ENCODE results near the gene C4orf33. TPM values are rescaled to one million over a fixed set of nuclear protein-coding genes. Genes with fewer than 3 reads are reported as not detected.

The C4orf33 gene
- total and polyA plus RNA-seq, 9 of the 15 experiments (the other 6 are each of a cell fraction or from before 2014, with no cell fraction given), result 16.7 to 42.0 (median 27.5) TPM

DNA sequence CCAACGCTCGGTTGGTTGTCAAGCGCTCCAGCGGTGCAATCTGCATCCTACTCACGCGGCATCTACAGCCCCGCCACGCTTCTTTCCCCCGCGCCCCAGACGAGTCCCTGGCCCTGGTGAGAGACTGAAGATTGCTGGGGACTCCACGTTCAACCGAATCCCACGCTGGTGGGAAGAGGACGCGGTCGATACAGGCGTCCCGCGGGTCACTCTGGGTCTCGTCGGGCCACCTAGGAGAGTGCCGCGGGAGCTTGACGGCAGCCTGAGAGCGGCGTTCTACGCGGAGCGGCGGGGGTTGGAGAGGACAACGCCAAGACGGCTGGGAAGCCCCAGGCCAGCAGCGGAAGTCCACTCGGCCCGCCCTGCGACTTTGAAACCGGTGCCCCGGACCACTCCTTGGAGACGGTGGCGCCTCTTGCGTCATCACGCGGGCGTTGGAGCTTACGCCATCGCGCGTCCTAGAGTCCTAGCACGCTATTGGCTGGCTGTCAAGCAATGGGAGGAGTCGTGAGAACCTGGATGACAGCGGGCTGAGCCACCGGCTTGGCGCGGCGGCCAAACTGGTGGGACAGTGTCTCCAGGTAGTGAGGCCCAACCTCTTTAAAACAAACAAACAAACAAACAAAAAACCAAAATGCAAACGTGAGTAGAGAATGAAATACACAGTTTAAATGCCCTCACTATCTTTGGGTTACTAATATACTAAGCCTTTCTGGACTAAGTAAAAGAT, 2.6 kb upstream of the C4orf33 start, which contains the start of gene SCLT1 (continued):
- TF ChIP-seq, protein P1, sequence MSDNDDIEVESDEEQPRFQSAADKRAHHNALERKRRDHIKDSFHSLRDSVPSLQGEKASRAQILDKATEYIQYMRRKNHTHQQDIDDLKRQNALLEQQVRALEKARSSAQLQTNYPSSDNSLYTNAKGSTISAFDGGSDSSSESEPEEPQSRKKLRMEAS (CRISPR knock-in tag; IDR thresholded peaks at IDR 0.05), result peak; percentile 83
- TF ChIP-seq, protein P2, sequence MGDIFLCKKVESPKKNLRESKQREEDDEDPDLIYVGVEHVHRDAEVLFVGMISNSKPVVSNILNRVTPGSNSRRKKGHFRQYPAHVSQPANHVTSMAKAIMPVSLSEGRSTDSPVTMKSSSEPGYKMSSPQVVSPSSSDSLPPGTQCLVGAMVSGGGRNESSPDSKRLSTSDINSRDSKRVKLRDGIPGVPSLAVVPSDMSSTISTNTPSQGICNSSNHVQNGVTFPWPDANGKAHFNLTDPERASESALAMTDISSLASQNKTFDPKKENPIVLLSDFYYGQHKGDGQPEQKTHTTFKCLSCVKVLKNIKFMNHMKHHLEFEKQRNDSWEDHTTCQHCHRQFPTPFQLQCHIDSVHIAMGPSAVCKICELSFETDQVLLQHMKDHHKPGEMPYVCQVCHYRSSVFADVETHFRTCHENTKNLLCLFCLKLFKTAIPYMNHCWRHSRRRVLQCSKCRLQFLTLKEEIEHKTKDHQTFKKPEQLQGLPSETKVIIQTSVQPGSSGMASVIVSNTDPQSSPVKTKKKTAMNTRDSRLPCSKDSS (IDR thresholded peaks at IDR 0.05; ENCODE audit: low read depth, partially characterized antibody), result no peak
- TF ChIP-seq MAZ (CRISPR knock-in tag; conservative IDR thresholded peaks at IDR 0.05 in 1 of 2, IDR thresholded peaks at IDR 0.05 in 1 of 2) (peak; percentile 68 to 69; a peak in 3 of 4 replicates), ZSCAN29 (IDR thresholded peaks at IDR 0.05) (peak; percentile 84), ZNF830 (CRISPR knock-in tag; IDR thresholded peaks at IDR 0.05) (0 out of 2 replicates have a peak, but pooled peaks have one; percentile 40), BCL6 (CRISPR knock-in tag; IDR thresholded peaks at IDR 0.05) (no peak), CXXC5 (CRISPR knock-in tag; IDR thresholded peaks at IDR 0.05) (peak; percentile 93), ZNF324 (CRISPR knock-in tag; IDR thresholded peaks at IDR 0.05) (no peak), LCOR (CRISPR knock-in tag; IDR thresholded peaks at IDR 0.05) (peak; percentile 91), ETV5 (CRISPR knock-in tag; IDR thresholded peaks at IDR 0.05; ENCODE audit: low read depth) (peak; percentile 80), CREB1 (IDR thresholded peaks at IDR 0.05) (peak; percentile 97), CREB1 (CRISPR knock-in tag; IDR thresholded peaks at IDR 0.05) (peak; percentile 96), PHF21A (IDR thresholded peaks at IDR 0.05; ENCODE audit: borderline replicate concordance, low read depth) (no peak), TAF7 (tag; IDR thresholded peaks at IDR 0.05) (peak; percentile 63; the same call in 1 of the 2 replicates), NONO (IDR thresholded peaks at IDR 0.05; ENCODE audit: low read depth in 2 of 2, low read length in 1 of 2) (0 out of 4 replicates have a peak, but pooled peaks of 1 of the 2 experiments have one; percentile 55), SRF (CRISPR knock-in tag; IDR thresholded peaks at IDR 0.05) (no peak)
- TF ChIP-seq, protein P3, sequence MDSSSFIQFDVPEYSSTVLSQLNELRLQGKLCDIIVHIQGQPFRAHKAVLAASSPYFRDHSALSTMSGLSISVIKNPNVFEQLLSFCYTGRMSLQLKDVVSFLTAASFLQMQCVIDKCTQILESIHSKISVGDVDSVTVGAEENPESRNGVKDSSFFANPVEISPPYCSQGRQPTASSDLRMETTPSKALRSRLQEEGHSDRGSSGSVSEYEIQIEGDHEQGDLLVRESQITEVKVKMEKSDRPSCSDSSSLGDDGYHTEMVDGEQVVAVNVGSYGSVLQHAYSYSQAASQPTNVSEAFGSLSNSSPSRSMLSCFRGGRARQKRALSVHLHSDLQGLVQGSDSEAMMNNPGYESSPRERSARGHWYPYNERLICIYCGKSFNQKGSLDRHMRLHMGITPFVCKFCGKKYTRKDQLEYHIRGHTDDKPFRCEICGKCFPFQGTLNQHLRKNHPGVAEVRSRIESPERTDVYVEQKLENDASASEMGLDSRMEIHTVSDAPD (CRISPR knock-in tag; IDR thresholded peaks at IDR 0.05), result no peak
- TF ChIP-seq, protein P4, sequence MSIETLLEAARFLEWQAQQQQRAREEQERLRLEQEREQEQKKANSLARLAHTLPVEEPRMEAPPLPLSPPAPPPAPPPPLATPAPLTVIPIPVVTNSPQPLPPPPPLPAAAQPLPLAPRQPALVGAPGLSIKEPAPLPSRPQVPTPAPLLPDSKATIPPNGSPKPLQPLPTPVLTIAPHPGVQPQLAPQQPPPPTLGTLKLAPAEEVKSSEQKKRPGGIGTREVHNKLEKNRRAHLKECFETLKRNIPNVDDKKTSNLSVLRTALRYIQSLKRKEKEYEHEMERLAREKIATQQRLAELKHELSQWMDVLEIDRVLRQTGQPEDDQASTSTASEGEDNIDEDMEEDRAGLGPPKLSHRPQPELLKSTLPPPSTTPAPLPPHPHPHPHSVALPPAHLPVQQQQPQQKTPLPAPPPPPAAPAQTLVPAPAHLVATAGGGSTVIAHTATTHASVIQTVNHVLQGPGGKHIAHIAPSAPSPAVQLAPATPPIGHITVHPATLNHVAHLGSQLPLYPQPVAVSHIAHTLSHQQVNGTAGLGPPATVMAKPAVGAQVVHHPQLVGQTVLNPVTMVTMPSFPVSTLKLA (conservative IDR thresholded peaks at IDR 0.05), result peak; percentile 87 to 94
- TF ChIP-seq, protein P5, sequence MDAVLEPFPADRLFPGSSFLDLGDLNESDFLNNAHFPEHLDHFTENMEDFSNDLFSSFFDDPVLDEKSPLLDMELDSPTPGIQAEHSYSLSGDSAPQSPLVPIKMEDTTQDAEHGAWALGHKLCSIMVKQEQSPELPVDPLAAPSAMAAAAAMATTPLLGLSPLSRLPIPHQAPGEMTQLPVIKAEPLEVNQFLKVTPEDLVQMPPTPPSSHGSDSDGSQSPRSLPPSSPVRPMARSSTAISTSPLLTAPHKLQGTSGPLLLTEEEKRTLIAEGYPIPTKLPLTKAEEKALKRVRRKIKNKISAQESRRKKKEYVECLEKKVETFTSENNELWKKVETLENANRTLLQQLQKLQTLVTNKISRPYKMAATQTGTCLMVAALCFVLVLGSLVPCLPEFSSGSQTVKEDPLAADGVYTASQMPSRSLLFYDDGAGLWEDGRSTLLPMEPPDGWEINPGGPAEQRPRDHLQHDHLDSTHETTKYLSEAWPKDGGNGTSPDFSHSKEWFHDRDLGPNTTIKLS (IDR thresholded peaks at IDR 0.05; ENCODE audit: borderline replicate concordance, low read depth), result peak; percentile 64; the same call in 1 of the 2 replicates
- TF ChIP-seq, protein P6, sequence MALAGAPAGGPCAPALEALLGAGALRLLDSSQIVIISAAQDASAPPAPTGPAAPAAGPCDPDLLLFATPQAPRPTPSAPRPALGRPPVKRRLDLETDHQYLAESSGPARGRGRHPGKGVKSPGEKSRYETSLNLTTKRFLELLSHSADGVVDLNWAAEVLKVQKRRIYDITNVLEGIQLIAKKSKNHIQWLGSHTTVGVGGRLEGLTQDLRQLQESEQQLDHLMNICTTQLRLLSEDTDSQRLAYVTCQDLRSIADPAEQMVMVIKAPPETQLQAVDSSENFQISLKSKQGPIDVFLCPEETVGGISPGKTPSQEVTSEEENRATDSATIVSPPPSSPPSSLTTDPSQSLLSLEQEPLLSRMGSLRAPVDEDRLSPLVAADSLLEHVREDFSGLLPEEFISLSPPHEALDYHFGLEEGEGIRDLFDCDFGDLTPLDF (CRISPR knock-in tag; IDR thresholded peaks at IDR 0.05), result peak; percentile 79; the same call in 1 of the 2 replicates

Measured in K562 (cell line).